Measurements from ENCODE around the gene SLC25A40. TPM values are rescaled to one million over a fixed set of nuclear protein-coding genes. Genes with fewer than 3 reads are reported as not detected.
A peak's percentile ranks its signal among the peaks of the same experiment; 100 is the strongest.

Gene SLC25A40
- total RNA-seq, 4 donors from 2014 or later, result 8.3 to 16.8 (median 9.9) TPM

GRCh38 chr7:87885018-87885417, 8.9 kb upstream of the SLC25A40 start:
- DNase-seq, result no peak
- H3K27ac ChIP-seq, result no peak overlapping the region
- H3K36me3 ChIP-seq, result peaks cover 0 to 44% (median 0%) of the 10 kb centered on the region in 3 donors
- H3K4me1 ChIP-seq, result no peaks in the 10 kb centered on the region
- no peak overlapping the region for H3K4me3 ChIP-seq
- intact Hi-C loops (cut with DNase I), result loop anchor here (10.0 kb wide), 1 partner anchor 80 kb away; no protein-coding TSS in a partner anchor
- H3K27me3 ChIP-seq, result no peaks in the 10 kb centered on the region
- no peak for TF ChIP-seq CTCF (IDR thresholded peaks at IDR 0.05)
- TF ChIP-seq POLR2A (IDR thresholded peaks at IDR 0.05), result no peak
- no peaks in the 10 kb centered on the region for H3K9me3 ChIP-seq
- WGBS, 2 donors, result 73 to 78% methylated on average over 2 of the region's 2 CpGs

- intact Hi-C loops (cut with DNase I), result loop anchor here (10.0 kb wide), 1 partner anchor 78 kb away; no protein-coding TSS in a partner anchor
- 87 to 90% methylated on average over 4 of the region's 4 CpGs for WGBS, 2 donors
- no peaks in the 10 kb centered on the region for H3K27me3 ChIP-seq
- no peaks in the 10 kb centered on the region for H3K9me3 ChIP-seq
- no peak overlapping the region for H3K4me3 ChIP-seq
- no peak overlapping the region for H3K27ac ChIP-seq
- peaks cover 3 to 23% (median 5%) of the 10 kb centered on the region in 3 donors for H3K4me1 ChIP-seq
- no peak for DNase-seq
- TF ChIP-seq CTCF (IDR thresholded peaks at IDR 0.05) (no peak), POLR2A (IDR thresholded peaks at IDR 0.05) (no peak)
- peaks cover 0 to 23% (median 0%) of the 10 kb centered on the region in 3 donors for H3K36me3 ChIP-seq
These were observed 6.2 kb upstream of the SLC25A40 start for GRCh38 chr7:87882151-87882937.

- no peak for TF ChIP-seq POLR2A (IDR thresholded peaks at IDR 0.05)
- no peak for TF ChIP-seq CTCF (IDR thresholded peaks at IDR 0.05)
- WGBS, 2 donors, result 37 to 46% methylated on average over 3 of the region's 3 CpGs
- DNase-seq, result no peak
- intact Hi-C loops (cut with DNase I), result no loop called here
- no peaks in the 10 kb centered on the region for H3K27me3 ChIP-seq
- no peak overlapping the region for H3K27ac ChIP-seq
- no peak overlapping the region for H3K4me3 ChIP-seq
- H3K4me1 ChIP-seq, result peaks cover 3 to 46% (median 19%) of the 10 kb centered on the region in 3 donors
- H3K9me3 ChIP-seq, result no peaks in the 10 kb centered on the region
- peaks cover 0 to 7% (median 0%) of the 10 kb centered on the region in 3 donors for H3K36me3 ChIP-seq
These were observed 2.1 kb upstream of the SLC25A40 start for GRCh38 chr7:87878208-87878735.

GRCh38 chr7:87877366-87878040, 1.3 kb upstream of the SLC25A40 start:
- TF ChIP-seq POLR2A (IDR thresholded peaks at IDR 0.05) (no peak), CTCF (IDR thresholded peaks at IDR 0.05) (no peak)
- no peak for DNase-seq
- 2 to 3% methylated on average over 10 of the region's 10 CpGs for WGBS, 2 donors
- H3K4me1 ChIP-seq, result peaks cover 3 to 46% (median 19%) of the 10 kb centered on the region in 3 donors
- no peaks in the 10 kb centered on the region for H3K9me3 ChIP-seq
- H3K27ac ChIP-seq, result peak overlapping the region; percentile 90 to 98 (median 97)
- H3K36me3 ChIP-seq, result peaks cover 0 to 5% (median 0%) of the 10 kb centered on the region in 3 donors
- H3K27me3 ChIP-seq, result no peaks in the 10 kb centered on the region
- intact Hi-C loops (cut with DNase I), result no loop called here
- H3K4me3 ChIP-seq, result peak overlapping the region; percentile 82 to 97 (median 88)

- Histone ChIP-seq H3K9me3 (no peaks in the 10 kb centered on the region), H3K27ac (peak overlapping the region; percentile 90 to 98 (median 97)), H3K27me3 (no peaks in the 10 kb centered on the region), H3K36me3 (no peaks in the 10 kb centered on the region), H3K4me3 (peak overlapping the region; percentile 82 to 97 (median 88)), H3K4me1 (peaks cover 3 to 46% (median 19%) of the 10 kb centered on the region in 3 donors)
- WGBS, 2 donors, result 0 to 1% methylated on average over 9 to 27 of the region's 27 CpGs
- DNase-seq, result peak; percentile 13
- intact Hi-C loops (cut with DNase I), result no loop called here
- TF ChIP-seq POLR2A (IDR thresholded peaks at IDR 0.05) (no peak), CTCF (IDR thresholded peaks at IDR 0.05) (no peak)
These were observed 692 bp upstream of the SLC25A40 start for GRCh38 chr7:87876869-87877234.
